GM12878 (cell line): ENCODE data around the gene SNED1. TPM values are rescaled to one million over a fixed set of nuclear protein-coding genes. Genes with fewer than 3 reads are reported as not detected.

ENCODE experiments used
- ATAC-seq: fragments of 200-7000 bp; cut with Tn5 transposase; 3 replicates; pipeline ENCODE4 v1.9.1; 2020; ENCODE audit warnings: mild to moderate bottlenecking, moderate library complexity
- BruUV-seq: library from RNA; stranded (reverse); fragments of 400-500 nt; replicated peaks from 2 replicates; lab custom pipeline; 2021; lab: Mats Ljungman, UMichigan
- CTCF ChIA-PET: fragments of 300-600 bp; sonication (Branson Sonifier 250); formaldehyde crosslinking; extraction: SDS; loops from one replicate; lab custom pipeline; 2021; ENCODE audit warnings: inconsistent platforms; lab: Yijun Ruan, JAX
- POLR2A ChIA-PET: fragments of 350-600 bp; formaldehyde crosslinking; extraction: SDS; loops from one replicate; lab custom pipeline; 2021; ENCODE audit warnings: inconsistent platforms; lab: Charles Lee
- RAD21 ChIA-PET: fragments of 300-600 bp; sonication (Branson Sonifier 250); formaldehyde crosslinking; loops from one replicate; lab custom pipeline; 2023; ENCODE audit warnings: antibody characterized with exemption; ENCODE audit not compliant: unreplicated experiment; lab: Charles Lee
- SMC1A ChIA-PET: fragments of 300-600 bp; sonication (Branson Sonifier 250); formaldehyde crosslinking; loops from one replicate; lab custom pipeline; 2023; ENCODE audit not compliant: unreplicated experiment, uncharacterized antibody; lab: Charles Lee
- DNase-seq: peaks from one replicate; pipeline ENCODE4 v3.0.0-alpha.2; 2011; ENCODE audit warnings: low read depth, low spot score
- FAIRE-seq: peaks from 3 replicates; lab custom pipeline; 2011; peaks lifted over from hg19 to GRCh38; lab: Jason Lieb, UNC
- H2AFZ ChIP-seq: 2 replicates; pipeline ENCODE4 v1.6.0; 2011; ENCODE audit warnings: low read depth, low read length, control low read depth; ENCODE audit not compliant: control insufficient read depth
- H3K27ac ChIP-seq: 2 replicates; pipeline ENCODE4 v1.5.1; 2011; ENCODE audit warnings: control low read depth; ENCODE audit not compliant: control insufficient read depth, insufficient read depth
- H3K27me3 ChIP-seq, 2 experiments: replicated peaks in 1 of 2; 2 replicates each; pipeline versions ENCODE4 v1.6.0 to v1.6.1; 2011; ENCODE audit warnings: low read length in 1 of 2; ENCODE audit not compliant: control insufficient read depth in 2 of 2, insufficient read depth in 2 of 2
- H3K36me3 ChIP-seq, 2 experiments: 2 replicates each; pipeline ENCODE4 v1.5.1; 2011; ENCODE audit warnings: low read length in 1 of 2; ENCODE audit not compliant: control insufficient read depth in 2 of 2, insufficient read depth in 2 of 2
- H3K4me1 ChIP-seq: 2 replicates; pipeline ENCODE4 v1.6.1; 2011; ENCODE audit warnings: mild to moderate bottlenecking, low read length, moderate library complexity, mixed read lengths; ENCODE audit not compliant: control insufficient read depth, insufficient read depth
- H3K4me2 ChIP-seq: 2 replicates; pipeline ENCODE4 v1.6.0; 2011; ENCODE audit warnings: control low read depth; ENCODE audit not compliant: control insufficient read depth, insufficient read depth
- H3K4me3 ChIP-seq: fragments of 200-600 bp; sonication (generic); 2 replicates; pipeline ENCODE4 v1.5.1; 2016
- H3K79me2 ChIP-seq: 2 replicates; pipeline ENCODE4 v1.6.0; 2011; ENCODE audit warnings: low read length; ENCODE audit not compliant: control insufficient read depth, insufficient read depth
- H3K9ac ChIP-seq: 2 replicates; pipeline ENCODE4 v1.8.0; 2011; ENCODE audit warnings: low read length, control low read depth, mixed read lengths; ENCODE audit not compliant: control insufficient read depth, insufficient read depth
- H3K9me3 ChIP-seq: replicated peaks from 3 replicates; pipeline ENCODE4 v1.5.1; 2011; ENCODE audit warnings: mild to moderate bottlenecking, low read length; ENCODE audit not compliant: control insufficient read depth, insufficient read depth
- H4K20me1 ChIP-seq: 2 replicates; pipeline ENCODE4 v1.6.0; 2011; ENCODE audit not compliant: control insufficient read depth, insufficient read depth
- CHD2 ChIP-seq: IDR thresholded peaks from 2 replicates; pipeline ENCODE4 v1.6.1; 2011; ENCODE audit warnings: low read depth, low read length, improper control_type of control experiment, borderline replicate concordance
- CTCF ChIP-seq, 3 experiments: IDR thresholded peaks in 2 of 3; conservative IDR thresholded peaks in 1 of 3; 2 replicates each; pipeline ENCODE4 v1.5.1; 2011; ENCODE audit warnings: low read depth in 3 of 3, low read length in 3 of 3, mild to moderate bottlenecking in 3 of 3, control low read depth in 2 of 3, moderate library complexity in 2 of 3, inconsistent platforms in 1 of 3, mixed read lengths in 1 of 3; ENCODE audit not compliant: control insufficient read depth in 2 of 3, insufficient read depth in 1 of 3; ENCODE audit errors: extremely low read depth in 1 of 3
- HDAC6 ChIP-seq: fragments of 200-600 bp; sonication (generic); IDR thresholded peaks from one replicate; pipeline ENCODE4 v1.8.0; 2017; ENCODE audit warnings: antibody characterized with exemption; ENCODE audit not compliant: unreplicated experiment
- IKZF2 ChIP-seq, 2 experiments: fragments of 450-650 bp; IDR thresholded peaks; 2 replicates each; pipeline ENCODE4 v1.6.1; 2017; ENCODE audit warnings: mild to moderate bottlenecking in 2 of 2, moderate library complexity in 2 of 2
- MYC ChIP-seq: IDR thresholded peaks from 2 replicates; pipeline ENCODE4 v1.6.1; 2011; ENCODE audit warnings: mild to moderate bottlenecking, low read length, moderate library complexity, inconsistent platforms; ENCODE audit not compliant: insufficient read depth, insufficient replicate concordance, insufficient read length, severe bottlenecking
- NKRF ChIP-seq: fragments of 450-650 bp; conservative IDR thresholded peaks from 2 replicates; pipeline ENCODE4 v1.6.1; 2017; ENCODE audit warnings: mild to moderate bottlenecking, moderate library complexity
- PML ChIP-seq: IDR thresholded peaks from 2 replicates; pipeline ENCODE4 v1.6.1; 2012; ENCODE audit warnings: low read length, inconsistent platforms
- PRDM15 ChIP-seq: fragments of 450-650 bp; formaldehyde crosslinking; IDR thresholded peaks from 2 replicates; pipeline ENCODE4 v1.4.0; 2020; ENCODE audit warnings: mild to moderate bottlenecking, moderate library complexity
- SREBF2 ChIP-seq: IDR thresholded peaks from 2 replicates; pipeline ENCODE4 v1.6.1; 2012; ENCODE audit warnings: mild to moderate bottlenecking, low read length
- TCF3 ChIP-seq: IDR thresholded peaks from 2 replicates; pipeline ENCODE4 v1.6.1; 2012; ENCODE audit warnings: low read depth, mild to moderate bottlenecking, low read length, borderline replicate concordance; ENCODE audit not compliant: insufficient read depth
- ZNF384 ChIP-seq: IDR thresholded peaks from 2 replicates; pipeline ENCODE4 v1.6.1; 2012; ENCODE audit warnings: low read depth, mild to moderate bottlenecking, low read length, improper control_type of control experiment, borderline replicate concordance
- ZNF687 ChIP-seq: fragments of 450-650 bp; IDR thresholded peaks from 2 replicates; pipeline ENCODE4 v1.6.1; 2017; ENCODE audit warnings: mild to moderate bottlenecking, moderate library complexity
- WGBS: methylation state at CpG from one replicate; pipeline ENCODE4 v1.1.6; 2016; ENCODE audit warnings: low lambda C conversion rate; ENCODE audit not compliant: insufficient replicate concordance, insufficient coverage; ENCODE audit errors: missing lambda C conversion rate; 5-methylcytosine and 5-hydroxymethylcytosine counted together
- in situ Hi-C: fragments of 300-500 bp; cut with MboI; formaldehyde crosslinking; loops from 9 replicates; pipeline ENCODE4 v1.14.3; 2018; ENCODE audit warnings: mixed read lengths
- intact Hi-C: fragments of 100-400 bp; cut with micrococcal nuclease; formaldehyde crosslinking; loops from one replicate; pipeline ENCODE4 v1.14.2; 2022; ENCODE audit not compliant: unreplicated experiment
- polyA plus RNA-seq, 11 experiments: library from polyadenylated mRNA; depleted of rRNA in 4 of 11; unstranded in 6 of 11; stranded (reverse) in 5 of 11; fragments of >200 nt; fragmentation: Nextera tagmentation in 4 of 11; fragmentation: Illumina TruSeq in 1 of 11; extraction: Ambion mirVana in 4 of 11; extraction: Trizol in 1 of 11; gene quantifications; 1 replicate in 1 of 11; 2 replicates in 10 of 11; pipeline versions ENCODE4 v1.2.1 to v1.2.3, GENCODE V29; 2011 to 2016; ENCODE audit warnings: inconsistent platforms in 2 of 11, missing spikeins in 2 of 11, low read depth in 1 of 11
- total RNA-seq, 4 experiments: library from RNA; depleted of rRNA in 3 of 4; stranded (reverse); fragments of >200 nt in 3 of 4; fragmentation: Illumina TruSeq in 1 of 4; extraction: Trizol in 1 of 4; gene quantifications; 2 replicates each; pipeline versions ENCODE4 v1.2.1 to v1.2.3, GENCODE V29; 2013 to 2021

Gene SNED1
- total and polyA plus RNA-seq, 10 of the 15 experiments (the other 5 are each of a cell fraction or from before 2014, with no cell fraction given) = 0.05 to 8.4 (median 3.0) TPM

- ChIA-PET POLR2A (interaction anchor here (0.9 to 1.0 kb wide), 2 partner anchors 14 to 31 kb away, joined by 4 read pairs; partner anchors contain the start of gene PPP1R7), SMC1A (no interaction called here), CTCF (interaction anchor here (1.3 kb wide), 1 partner anchor 58 kb away, joined by 3 read pairs; no protein-coding TSS in a partner anchor), RAD21 (no interaction called here)
- Histone ChIP-seq H3K4me3 (no peak overlapping the region), H3K27ac (no peak overlapping the region), H3K4me2 (no peak overlapping the region), H3K27me3 (no peaks in the 10 kb centered on the region; a peak in 1 of 4 replicates), H3K4me1 (no peaks in the 10 kb centered on the region), H3K36me3 (peaks cover 6 to 25% of the 10 kb centered on the region in 2 experiments), H4K20me1 (no peaks in the 10 kb centered on the region), H3K79me2 (no peaks in the 10 kb centered on the region), H2AFZ (no peak overlapping the region), H3K9me3 (no peaks in the 10 kb centered on the region), H3K9ac (no peak overlapping the region)
- FAIRE-seq = no peak
- no peak for DNase-seq
- ATAC-seq = no peak
- intact Hi-C loops = no loop called here
- BruUV-seq = no TSS peak
- in situ Hi-C loops = no loop called here
- WGBS = 87% methylated on average over 9 of the region's 9 CpGs
- no peak for TF ChIP-seq ZNF687
- TF ChIP-seq ZNF384 = no peak
- TF ChIP-seq NKRF = no peak
- no peak for TF ChIP-seq PML
- no peak for TF ChIP-seq TCF3
- TF ChIP-seq HDAC6 = no peak
- no peak for TF ChIP-seq PRDM15 (CRISPR knock-in tag)
- TF ChIP-seq IKZF2 (IDR thresholded peaks at IDR 0.05) = no peak
- TF ChIP-seq SREBF2 = no peak
- no peak for TF ChIP-seq MYC
- TF ChIP-seq CHD2 = no peak
- TF ChIP-seq CTCF (IDR thresholded peaks at IDR 0.05 in 2 of 3, conservative IDR thresholded peaks at IDR 0.05 in 1 of 3; ENCODE audit: control insufficient read depth in 2 of 3, extremely low read depth in 1 of 3, insufficient read depth in 1 of 3, low read depth in 3 of 3, low read length in 3 of 3) = no peak
These were observed 137.3 kb downstream of the SNED1 start for GRCh38 chr2:241135737-241136136.
